ENCODE data around the gene HLA-DOA. TPM values are rescaled to one million over a fixed set of nuclear protein-coding genes. Genes with fewer than 3 reads are reported as not detected.

The HLA-DOA gene
- total RNA-seq, 3 donors from 2014 or later (not counting 1 experiment from before 2014, with no cell fraction given): 1.2 to 4.3 (median 3.6) TPM

DNA sequence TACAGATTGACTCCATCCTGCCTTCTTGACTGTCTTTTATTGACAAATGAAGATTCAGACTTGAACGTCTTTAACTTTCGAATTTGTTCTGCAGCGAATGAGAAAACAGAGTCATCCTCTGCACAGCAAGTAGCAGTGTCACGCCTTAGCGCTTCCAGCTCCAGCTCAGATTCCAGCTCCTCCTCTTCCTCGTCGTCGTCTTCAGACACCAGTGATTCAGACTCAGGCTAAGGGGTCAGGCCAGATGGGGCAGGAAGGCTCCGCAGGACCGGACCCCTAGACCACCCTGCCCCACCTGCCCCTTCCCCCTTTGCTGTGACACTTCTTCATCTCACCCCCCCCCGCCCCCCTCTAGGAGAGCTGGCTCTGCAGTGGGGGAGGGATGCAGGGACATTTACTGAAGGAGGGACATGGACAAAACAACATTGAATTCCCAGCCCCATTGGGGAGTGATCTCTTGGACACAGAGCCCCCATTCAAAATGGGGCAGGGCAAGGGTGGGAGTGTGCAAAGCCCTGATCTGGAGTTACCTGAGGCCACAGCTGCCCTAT is 28.8 kb downstream of the HLA-DOA start:
- H3K9me3 ChIP-seq (ENCODE audit: control insufficient read depth, insufficient read depth, low read length): no peaks in the 10 kb centered on the region
- Mint-ChIP-seq H3K9me3 (no peaks in the 10 kb centered on the region), H3K27me3 (ENCODE audit: low read depth in 2 of 2) (no peaks in the 10 kb centered on the region), H3K4me1 (peaks cover 53 to 59% of the 10 kb centered on the region in 2 donors), H3K36me3 (peaks cover 43% of the 10 kb centered on the region), H3K27ac (peak overlapping the region; percentile 37 to 97), H3K4me3 (no peak overlapping the region)
- no peaks in the 10 kb centered on the region for H3K27me3 ChIP-seq (ENCODE audit: control insufficient read depth, insufficient read depth, low read length)
- no peak for TF ChIP-seq CTCF (IDR thresholded peaks at IDR 0.05)
- H3K4me3 ChIP-seq (ENCODE audit: low read length): no peak overlapping the region
- WGBS (ENCODE audit: insufficient coverage): 89% methylated on average over 10 of the region's 11 CpGs
- H3K36me3 ChIP-seq (ENCODE audit: control insufficient read depth, insufficient read depth, low read length): peaks cover 66% of the 10 kb centered on the region
- H3K4me1 ChIP-seq (ENCODE audit: control insufficient read depth, insufficient read depth, low read length): peaks cover 25% of the 10 kb centered on the region
- peak in 1 of 2 donors; percentile 18 for DNase-seq
- H3K27ac ChIP-seq (ENCODE audit: low read length): no peak overlapping the region
- no peak for ATAC-seq
- intact Hi-C loops (cut with micrococcal nuclease): no loop called here

DNA sequence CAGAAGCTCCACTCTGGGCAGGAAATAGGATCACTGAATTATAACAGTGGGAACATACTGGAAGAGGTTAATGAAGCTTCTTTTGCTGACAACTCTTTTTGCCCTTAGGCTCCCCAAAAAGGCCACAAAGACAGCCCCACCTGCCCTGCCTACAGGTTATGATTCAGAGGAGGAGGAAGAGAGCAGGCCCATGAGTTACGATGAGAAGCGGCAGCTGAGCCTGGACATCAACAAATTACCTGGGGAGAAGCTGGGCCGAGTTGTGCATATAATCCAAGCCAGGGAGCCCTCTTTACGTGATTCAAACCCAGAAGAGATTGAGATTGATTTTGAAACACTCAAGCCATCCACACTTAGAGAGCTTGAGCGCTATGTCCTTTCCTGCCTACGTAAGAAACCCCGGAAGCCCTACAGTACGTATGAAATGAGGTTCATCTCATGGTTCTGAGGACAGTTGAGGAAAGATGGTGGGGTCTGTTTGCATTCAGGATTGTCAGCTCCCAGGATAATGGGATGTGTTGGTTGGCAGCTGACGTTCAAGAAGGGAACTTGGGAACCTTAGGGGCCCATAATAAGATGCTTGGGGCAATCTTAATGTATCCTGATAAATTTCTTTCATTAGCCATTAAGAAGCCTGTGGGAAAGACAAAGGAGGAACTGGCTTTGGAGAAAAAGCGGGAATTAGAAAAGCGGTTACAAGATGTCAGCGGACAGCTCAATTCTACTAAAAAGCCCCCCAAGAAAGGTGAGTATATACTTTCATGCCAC is 29.5 kb downstream of the HLA-DOA start:
- H3K36me3 ChIP-seq (ENCODE audit: control insufficient read depth, insufficient read depth, low read length): peaks cover 72% of the 10 kb centered on the region
- DNase-seq (no peak), ATAC-seq (no peak)
- H3K9me3 ChIP-seq (ENCODE audit: control insufficient read depth, insufficient read depth, low read length): no peaks in the 10 kb centered on the region
- H3K4me1 Mint-ChIP-seq: peaks cover 59 to 62% of the 10 kb centered on the region in 2 donors
- H3K27me3 ChIP-seq (ENCODE audit: control insufficient read depth, insufficient read depth, low read length): no peaks in the 10 kb centered on the region
- 92% methylated on average over 12 of the region's 12 CpGs for WGBS (ENCODE audit: insufficient coverage)
- TF ChIP-seq CTCF (IDR thresholded peaks at IDR 0.05): no peak
- peak overlapping the region; percentile 31 for H3K4me3 Mint-ChIP-seq
- peak overlapping the region; percentile 37 to 97 for H3K27ac Mint-ChIP-seq
- H3K27me3 Mint-ChIP-seq (ENCODE audit: low read depth in 2 of 2): no peaks in the 10 kb centered on the region
- peaks cover 49% of the 10 kb centered on the region for H3K36me3 Mint-ChIP-seq
- H3K4me1 ChIP-seq (ENCODE audit: control insufficient read depth, insufficient read depth, low read length): peaks cover 28% of the 10 kb centered on the region
- no peak overlapping the region for H3K4me3 ChIP-seq (ENCODE audit: low read length)
- intact Hi-C loops (cut with micrococcal nuclease): no loop called here
- no peak overlapping the region for H3K27ac ChIP-seq (ENCODE audit: low read length)
- H3K9me3 Mint-ChIP-seq: no peaks in the 10 kb centered on the region

DNA sequence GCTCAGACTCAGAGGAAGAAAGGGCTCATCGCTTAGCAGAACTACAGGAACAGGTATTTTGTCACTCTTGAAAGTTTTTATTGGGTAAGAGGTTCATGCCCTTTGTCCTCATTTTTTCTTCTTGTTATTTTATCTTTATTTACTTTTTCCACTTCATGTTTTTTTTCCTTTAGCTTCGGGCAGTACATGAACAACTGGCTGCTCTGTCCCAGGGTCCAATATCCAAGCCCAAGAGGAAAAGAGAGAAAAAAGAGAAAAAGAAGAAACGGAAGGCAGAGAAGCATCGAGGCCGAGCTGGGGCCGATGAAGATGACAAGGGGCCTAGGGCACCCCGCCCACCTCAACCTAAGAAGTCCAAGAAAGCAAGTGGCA is 31.5 kb downstream of the HLA-DOA start:
- peaks cover 33% of the 10 kb centered on the region for H3K4me1 ChIP-seq (ENCODE audit: control insufficient read depth, insufficient read depth, low read length)
- H3K27me3 Mint-ChIP-seq (ENCODE audit: low read depth in 2 of 2): no peaks in the 10 kb centered on the region
- peak overlapping the region; percentile 91 to 97 for H3K27ac Mint-ChIP-seq
- H3K27me3 ChIP-seq (ENCODE audit: control insufficient read depth, insufficient read depth, low read length): no peaks in the 10 kb centered on the region
- DNase-seq (no peak), ATAC-seq (no peak)
- TF ChIP-seq CTCF (IDR thresholded peaks at IDR 0.05): no peak
- peaks cover 86% of the 10 kb centered on the region for H3K36me3 ChIP-seq (ENCODE audit: control insufficient read depth, insufficient read depth, low read length)
- H3K27ac ChIP-seq (ENCODE audit: low read length): no peak overlapping the region
- no peak overlapping the region for H3K4me3 ChIP-seq (ENCODE audit: low read length)
- no peaks in the 10 kb centered on the region for H3K9me3 ChIP-seq (ENCODE audit: control insufficient read depth, insufficient read depth, low read length)
- intact Hi-C loops (cut with micrococcal nuclease): no loop called here
- H3K4me1 Mint-ChIP-seq: peaks cover 64 to 75% of the 10 kb centered on the region in 2 donors
- H3K4me3 Mint-ChIP-seq: peak overlapping the region; percentile 22
- no peaks in the 10 kb centered on the region for H3K9me3 Mint-ChIP-seq
- peaks cover 61% of the 10 kb centered on the region for H3K36me3 Mint-ChIP-seq
- WGBS (ENCODE audit: insufficient coverage): 76% methylated on average over 6 of the region's 7 CpGs
